ENCODE measurements around the gene CST6. TPM values are rescaled to one million over a fixed set of nuclear protein-coding genes. Genes with fewer than 3 reads are reported as not detected.

Gene CST6
- total and polyA plus RNA-seq, 4 donors = not detected

DNA sequence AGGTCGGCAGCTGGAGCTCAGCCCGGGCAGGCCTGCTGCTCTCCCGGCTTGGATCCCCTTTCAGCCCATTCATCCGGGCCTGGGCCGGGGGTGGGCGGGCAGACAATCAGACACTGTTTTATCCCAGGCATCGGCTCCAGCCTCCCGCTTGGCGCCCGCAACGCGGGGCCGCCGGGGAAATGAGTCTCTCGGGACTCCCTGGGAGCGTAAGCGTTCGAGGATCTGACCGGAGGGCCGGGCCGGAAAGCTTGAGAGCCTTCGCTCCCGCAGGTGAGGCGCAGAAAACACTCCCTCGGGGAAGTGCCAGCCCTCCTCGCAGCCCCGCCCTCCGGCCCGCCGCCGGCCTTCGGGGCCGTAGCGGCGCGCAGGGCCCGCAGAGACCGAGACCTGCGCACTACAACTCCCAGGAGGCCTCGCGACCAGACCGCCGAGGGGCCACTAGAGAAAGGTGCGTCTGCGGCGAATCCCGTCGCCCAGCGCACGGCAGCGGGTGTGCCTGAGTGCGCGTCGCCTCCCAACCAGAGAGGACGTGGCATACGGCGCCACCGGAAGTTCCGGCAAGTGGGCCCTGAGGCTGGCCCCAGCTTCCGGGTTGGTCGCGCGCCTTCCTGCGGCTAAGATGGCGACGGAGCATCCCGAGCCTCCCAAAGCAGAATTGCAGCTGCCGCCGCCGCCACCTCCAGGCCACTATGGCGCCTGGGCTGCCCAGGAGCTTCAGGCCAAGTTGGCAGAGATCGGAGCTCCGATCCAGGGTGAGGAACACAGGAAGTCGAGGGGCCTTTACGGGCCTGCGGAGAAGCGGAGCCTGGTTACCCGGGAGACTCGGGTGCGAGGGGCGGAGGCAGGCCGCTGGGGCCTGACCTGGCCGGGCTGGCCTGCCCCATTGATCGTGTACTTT is 40.2 kb downstream of the CST6 start, which contains the start of gene SF3B2:
TSS of gene SF3B2 (plus strand) at position 599 of the 898 bp plus-strand sequence. CDS start at position 620, 21 bp downstream.
- peak within 1 kb of the TSS; percentile 67 to 80 for H3K27ac ChIP-seq (ENCODE audit: low read depth in 1 of 2, low read length in 2 of 2)

DNA sequence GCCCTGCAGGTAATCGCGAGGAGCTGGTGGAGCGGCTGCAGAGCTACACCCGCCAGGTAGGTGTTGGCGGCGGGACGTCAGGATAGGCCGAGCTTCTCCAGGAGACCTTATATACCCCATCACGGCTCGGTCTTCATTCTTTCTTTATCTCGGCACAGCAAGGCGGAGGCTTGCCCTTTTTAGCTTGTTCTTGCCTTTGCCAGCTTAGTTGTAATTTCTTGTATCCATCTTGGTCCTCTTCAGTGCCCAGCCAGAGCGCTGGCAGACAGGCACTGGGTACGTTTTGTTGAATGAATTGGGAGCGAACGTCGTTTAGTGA is 40.8 kb downstream of the CST6 start:
- no peak for DNase-seq (ENCODE audit: low spot score)
- Histone ChIP-seq H3K4me1 (ENCODE audit: control insufficient read depth in 4 of 4, insufficient read depth in 4 of 4, low read length in 3 of 4) (peaks cover 4 to 41% (median 27%) of the 10 kb centered on the region in 4 donors), H3K9ac (ENCODE audit: low read depth in 1 of 2, low read length in 2 of 2) (peak overlapping the region; percentile 57 to 81), H3K36me3 (ENCODE audit: control insufficient read depth in 4 of 4, insufficient read depth in 3 of 4, low read depth in 1 of 4, low read length in 3 of 4) (peaks cover 0 to 27% (median 14%) of the 10 kb centered on the region in 4 donors), H3K4me3 (ENCODE audit: low read depth in 1 of 3, low read length in 3 of 3) (peak overlapping the region; percentile 85 to 96 (median 91)), H3K27ac (ENCODE audit: low read depth in 1 of 2, low read length in 2 of 2) (peak overlapping the region; percentile 67 to 71), H3K9me3 (ENCODE audit: control insufficient read depth in 4 of 4, low read length in 3 of 4) (no peaks in the 10 kb centered on the region), H3K27me3 (ENCODE audit: control insufficient read depth in 4 of 4, insufficient read depth in 4 of 4, low read length in 3 of 4) (peaks cover 0 to 4% (median 0%) of the 10 kb centered on the region in 4 donors)
- WGBS = under 1% methylated on average over 17 of the region's 17 CpGs
- TF ChIP-seq, protein P1, sequence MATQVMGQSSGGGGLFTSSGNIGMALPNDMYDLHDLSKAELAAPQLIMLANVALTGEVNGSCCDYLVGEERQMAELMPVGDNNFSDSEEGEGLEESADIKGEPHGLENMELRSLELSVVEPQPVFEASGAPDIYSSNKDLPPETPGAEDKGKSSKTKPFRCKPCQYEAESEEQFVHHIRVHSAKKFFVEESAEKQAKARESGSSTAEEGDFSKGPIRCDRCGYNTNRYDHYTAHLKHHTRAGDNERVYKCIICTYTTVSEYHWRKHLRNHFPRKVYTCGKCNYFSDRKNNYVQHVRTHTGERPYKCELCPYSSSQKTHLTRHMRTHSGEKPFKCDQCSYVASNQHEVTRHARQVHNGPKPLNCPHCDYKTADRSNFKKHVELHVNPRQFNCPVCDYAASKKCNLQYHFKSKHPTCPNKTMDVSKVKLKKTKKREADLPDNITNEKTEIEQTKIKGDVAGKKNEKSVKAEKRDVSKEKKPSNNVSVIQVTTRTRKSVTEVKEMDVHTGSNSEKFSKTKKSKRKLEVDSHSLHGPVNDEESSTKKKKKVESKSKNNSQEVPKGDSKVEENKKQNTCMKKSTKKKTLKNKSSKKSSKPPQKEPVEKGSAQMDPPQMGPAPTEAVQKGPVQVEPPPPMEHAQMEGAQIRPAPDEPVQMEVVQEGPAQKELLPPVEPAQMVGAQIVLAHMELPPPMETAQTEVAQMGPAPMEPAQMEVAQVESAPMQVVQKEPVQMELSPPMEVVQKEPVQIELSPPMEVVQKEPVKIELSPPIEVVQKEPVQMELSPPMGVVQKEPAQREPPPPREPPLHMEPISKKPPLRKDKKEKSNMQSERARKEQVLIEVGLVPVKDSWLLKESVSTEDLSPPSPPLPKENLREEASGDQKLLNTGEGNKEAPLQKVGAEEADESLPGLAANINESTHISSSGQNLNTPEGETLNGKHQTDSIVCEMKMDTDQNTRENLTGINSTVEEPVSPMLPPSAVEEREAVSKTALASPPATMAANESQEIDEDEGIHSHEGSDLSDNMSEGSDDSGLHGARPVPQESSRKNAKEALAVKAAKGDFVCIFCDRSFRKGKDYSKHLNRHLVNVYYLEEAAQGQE (IDR thresholded peaks at IDR 0.05) = peak; percentile 23
- TF ChIP-seq RAD21 (IDR thresholded peaks at IDR 0.05) (no peak), HNF4A (conservative IDR thresholded peaks at IDR 0.05) (peak in 1 of 2 donors; percentile 90)
- TF ChIP-seq, protein P2, sequence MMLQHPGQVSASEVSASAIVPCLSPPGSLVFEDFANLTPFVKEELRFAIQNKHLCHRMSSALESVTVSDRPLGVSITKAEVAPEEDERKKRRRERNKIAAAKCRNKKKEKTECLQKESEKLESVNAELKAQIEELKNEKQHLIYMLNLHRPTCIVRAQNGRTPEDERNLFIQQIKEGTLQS (IDR thresholded peaks at IDR 0.05) = no peak

More for the DNA sequence above, 40.2 kb downstream of the CST6 start, which contains the start of gene SF3B2:
- WGBS = under 1% methylated on average over 84 of the region's 84 CpGs
- DNase-seq (ENCODE audit: low spot score) = peak; percentile 96
- H3K4me3 ChIP-seq (ENCODE audit: low read depth in 1 of 3, low read length in 3 of 3) = peak within 1 kb of the TSS; percentile 85 to 96 (median 91)
- peaks cover 0 to 22% (median 11%) of the 10 kb centered on the region in 4 donors for H3K36me3 ChIP-seq (ENCODE audit: control insufficient read depth in 4 of 4, insufficient read depth in 3 of 4, low read depth in 1 of 4, low read length in 3 of 4)
- peaks cover 4 to 41% (median 27%) of the 10 kb centered on the region in 4 donors for H3K4me1 ChIP-seq (ENCODE audit: control insufficient read depth in 4 of 4, insufficient read depth in 4 of 4, low read length in 3 of 4)
- TF ChIP-seq RXRA (IDR thresholded peaks at IDR 0.05) (peak; percentile 31 to 49), JUND (IDR thresholded peaks at IDR 0.05) (peak in 1 of 2 donors; percentile 17), EGR1 (IDR thresholded peaks at IDR 0.05; ENCODE audit: low read depth in 2 of 2) (peak in 1 of 2 donors; percentile 68), SP1 (IDR thresholded peaks at IDR 0.05) (peak; percentile 75), YY1 (IDR thresholded peaks at IDR 0.05) (peak; percentile 98), NR2F2 (IDR thresholded peaks at IDR 0.05) (peak; percentile 47), TAF1 (conservative IDR thresholded peaks at IDR 0.05) (peak; percentile 69), HNF4A (conservative IDR thresholded peaks at IDR 0.05) (peak in 1 of 2 donors; percentile 85), GABPA (IDR thresholded peaks at IDR 0.05 in 1 of 2, conservative IDR thresholded peaks at IDR 0.05 in 1 of 2) (peak; percentile 93 to 99), HNF4G (IDR thresholded peaks at IDR 0.05) (peak; percentile 58)
- TF ChIP-seq, protein P3, sequence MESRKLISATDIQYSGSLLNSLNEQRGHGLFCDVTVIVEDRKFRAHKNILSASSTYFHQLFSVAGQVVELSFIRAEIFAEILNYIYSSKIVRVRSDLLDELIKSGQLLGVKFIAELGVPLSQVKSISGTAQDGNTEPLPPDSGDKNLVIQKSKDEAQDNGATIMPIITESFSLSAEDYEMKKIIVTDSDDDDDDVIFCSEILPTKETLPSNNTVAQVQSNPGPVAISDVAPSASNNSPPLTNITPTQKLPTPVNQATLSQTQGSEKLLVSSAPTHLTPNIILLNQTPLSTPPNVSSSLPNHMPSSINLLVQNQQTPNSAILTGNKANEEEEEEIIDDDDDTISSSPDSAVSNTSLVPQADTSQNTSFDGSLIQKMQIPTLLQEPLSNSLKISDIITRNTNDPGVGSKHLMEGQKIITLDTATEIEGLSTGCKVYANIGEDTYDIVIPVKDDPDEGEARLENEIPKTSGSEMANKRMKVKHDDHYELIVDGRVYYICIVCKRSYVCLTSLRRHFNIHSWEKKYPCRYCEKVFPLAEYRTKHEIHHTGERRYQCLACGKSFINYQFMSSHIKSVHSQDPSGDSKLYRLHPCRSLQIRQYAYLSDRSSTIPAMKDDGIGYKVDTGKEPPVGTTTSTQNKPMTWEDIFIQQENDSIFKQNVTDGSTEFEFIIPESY (IDR thresholded peaks at IDR 0.05) = no peak
- TF ChIP-seq, protein P1 (IDR thresholded peaks at IDR 0.05) = peak; percentile 28
- TF ChIP-seq, protein P4, sequence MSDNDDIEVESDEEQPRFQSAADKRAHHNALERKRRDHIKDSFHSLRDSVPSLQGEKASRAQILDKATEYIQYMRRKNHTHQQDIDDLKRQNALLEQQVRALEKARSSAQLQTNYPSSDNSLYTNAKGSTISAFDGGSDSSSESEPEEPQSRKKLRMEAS (IDR thresholded peaks at IDR 0.05) = no peak
- TF ChIP-seq, protein P2 (IDR thresholded peaks at IDR 0.05) = no peak
- peak within 1 kb of the TSS; percentile 81 to 91 for H3K9ac ChIP-seq (ENCODE audit: low read depth in 1 of 2, low read length in 2 of 2)
- H3K9me3 ChIP-seq (ENCODE audit: control insufficient read depth in 4 of 4, low read length in 3 of 4) = no peaks in the 10 kb centered on the region
- peaks cover 0 to 4% (median 0%) of the 10 kb centered on the region in 4 donors for H3K27me3 ChIP-seq (ENCODE audit: control insufficient read depth in 4 of 4, insufficient read depth in 4 of 4, low read length in 3 of 4)

Measured in liver (tissue), 9 donors.